ENCODE data around the gene PLP1. TPM values are rescaled to one million over a fixed set of nuclear protein-coding genes. Genes with fewer than 3 reads are reported as not detected.

Gene PLP1
- total and polyA plus RNA-seq, 2 experiments from 2014 or later: 36.9 to 66.9 TPM

GRCh38 chrX:103780336-103781061 is 3.9 kb downstream of the PLP1 start (continued):
- TF ChIP-seq, protein P1, sequence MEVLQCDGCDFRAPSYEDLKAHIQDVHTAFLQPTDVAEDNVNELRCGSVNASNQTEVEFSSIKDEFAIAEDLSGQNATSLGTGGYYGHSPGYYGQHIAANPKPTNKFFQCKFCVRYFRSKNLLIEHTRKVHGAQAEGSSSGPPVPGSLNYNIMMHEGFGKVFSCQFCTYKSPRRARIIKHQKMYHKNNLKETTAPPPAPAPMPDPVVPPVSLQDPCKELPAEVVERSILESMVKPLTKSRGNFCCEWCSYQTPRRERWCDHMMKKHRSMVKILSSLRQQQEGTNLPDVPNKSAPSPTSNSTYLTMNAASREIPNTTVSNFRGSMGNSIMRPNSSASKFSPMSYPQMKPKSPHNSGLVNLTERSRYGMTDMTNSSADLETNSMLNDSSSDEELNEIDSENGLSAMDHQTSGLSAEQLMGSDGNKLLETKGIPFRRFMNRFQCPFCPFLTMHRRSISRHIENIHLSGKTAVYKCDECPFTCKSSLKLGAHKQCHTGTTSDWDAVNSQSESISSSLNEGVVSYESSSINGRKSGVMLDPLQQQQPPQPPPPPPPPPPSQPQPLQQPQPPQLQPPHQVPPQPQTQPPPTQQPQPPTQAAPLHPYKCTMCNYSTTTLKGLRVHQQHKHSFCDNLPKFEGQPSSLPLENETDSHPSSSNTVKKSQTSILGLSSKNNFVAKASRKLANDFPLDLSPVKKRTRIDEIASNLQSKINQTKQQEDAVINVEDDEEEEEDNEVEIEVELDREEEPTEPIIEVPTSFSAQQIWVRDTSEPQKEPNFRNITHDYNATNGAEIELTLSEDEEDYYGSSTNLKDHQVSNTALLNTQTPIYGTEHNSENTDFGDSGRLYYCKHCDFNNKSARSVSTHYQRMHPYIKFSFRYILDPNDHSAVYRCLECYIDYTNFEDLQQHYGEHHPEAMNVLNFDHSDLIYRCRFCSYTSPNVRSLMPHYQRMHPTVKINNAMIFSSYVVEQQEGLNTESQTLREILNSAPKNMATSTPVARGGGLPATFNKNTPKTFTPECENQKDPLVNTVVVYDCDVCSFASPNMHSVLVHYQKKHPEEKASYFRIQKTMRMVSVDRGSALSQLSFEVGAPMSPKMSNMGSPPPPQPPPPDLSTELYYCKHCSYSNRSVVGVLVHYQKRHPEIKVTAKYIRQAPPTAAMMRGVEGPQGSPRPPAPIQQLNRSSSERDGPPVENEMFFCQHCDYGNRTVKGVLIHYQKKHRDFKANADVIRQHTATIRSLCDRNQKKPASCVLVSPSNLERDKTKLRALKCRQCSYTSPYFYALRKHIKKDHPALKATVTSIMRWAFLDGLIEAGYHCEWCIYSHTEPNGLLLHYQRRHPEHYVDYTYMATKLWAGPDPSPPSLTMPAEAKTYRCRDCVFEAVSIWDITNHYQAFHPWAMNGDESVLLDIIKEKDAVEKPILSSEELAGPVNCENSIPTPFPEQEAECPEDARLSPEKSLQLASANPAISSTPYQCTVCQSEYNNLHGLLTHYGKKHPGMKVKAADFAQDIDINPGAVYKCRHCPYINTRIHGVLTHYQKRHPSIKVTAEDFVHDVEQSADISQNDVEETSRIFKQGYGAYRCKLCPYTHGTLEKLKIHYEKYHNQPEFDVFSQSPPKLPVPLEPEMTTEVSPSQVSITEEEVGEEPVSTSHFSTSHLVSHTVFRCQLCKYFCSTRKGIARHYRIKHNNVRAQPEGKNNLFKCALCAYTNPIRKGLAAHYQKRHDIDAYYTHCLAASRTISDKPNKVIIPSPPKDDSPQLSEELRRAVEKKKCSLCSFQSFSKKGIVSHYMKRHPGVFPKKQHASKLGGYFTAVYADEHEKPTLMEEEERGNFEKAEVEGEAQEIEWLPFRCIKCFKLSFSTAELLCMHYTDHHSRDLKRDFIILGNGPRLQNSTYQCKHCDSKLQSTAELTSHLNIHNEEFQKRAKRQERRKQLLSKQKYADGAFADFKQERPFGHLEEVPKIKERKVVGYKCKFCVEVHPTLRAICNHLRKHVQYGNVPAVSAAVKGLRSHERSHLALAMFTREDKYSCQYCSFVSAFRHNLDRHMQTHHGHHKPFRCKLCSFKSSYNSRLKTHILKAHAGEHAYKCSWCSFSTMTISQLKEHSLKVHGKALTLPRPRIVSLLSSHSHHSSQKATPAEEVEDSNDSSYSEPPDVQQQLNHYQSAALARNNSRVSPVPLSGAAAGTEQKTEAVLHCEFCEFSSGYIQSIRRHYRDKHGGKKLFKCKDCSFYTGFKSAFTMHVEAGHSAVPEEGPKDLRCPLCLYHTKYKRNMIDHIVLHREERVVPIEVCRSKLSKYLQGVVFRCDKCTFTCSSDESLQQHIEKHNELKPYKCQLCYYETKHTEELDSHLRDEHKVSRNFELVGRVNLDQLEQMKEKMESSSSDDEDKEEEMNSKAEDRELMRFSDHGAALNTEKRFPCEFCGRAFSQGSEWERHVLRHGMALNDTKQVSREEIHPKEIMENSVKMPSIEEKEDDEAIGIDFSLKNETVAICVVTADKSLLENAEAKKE (CRISPR knock-in tag; IDR thresholded peaks at IDR 0.05): no peak
- no peak for TF ChIP-seq POLR2AphosphoS5 (IDR thresholded peaks at IDR 0.05; ENCODE audit: low read depth)
- no peak for TF ChIP-seq REST (IDR thresholded peaks at IDR 0.05; ENCODE audit: unreplicated experiment)
- TF ChIP-seq, protein P2, sequence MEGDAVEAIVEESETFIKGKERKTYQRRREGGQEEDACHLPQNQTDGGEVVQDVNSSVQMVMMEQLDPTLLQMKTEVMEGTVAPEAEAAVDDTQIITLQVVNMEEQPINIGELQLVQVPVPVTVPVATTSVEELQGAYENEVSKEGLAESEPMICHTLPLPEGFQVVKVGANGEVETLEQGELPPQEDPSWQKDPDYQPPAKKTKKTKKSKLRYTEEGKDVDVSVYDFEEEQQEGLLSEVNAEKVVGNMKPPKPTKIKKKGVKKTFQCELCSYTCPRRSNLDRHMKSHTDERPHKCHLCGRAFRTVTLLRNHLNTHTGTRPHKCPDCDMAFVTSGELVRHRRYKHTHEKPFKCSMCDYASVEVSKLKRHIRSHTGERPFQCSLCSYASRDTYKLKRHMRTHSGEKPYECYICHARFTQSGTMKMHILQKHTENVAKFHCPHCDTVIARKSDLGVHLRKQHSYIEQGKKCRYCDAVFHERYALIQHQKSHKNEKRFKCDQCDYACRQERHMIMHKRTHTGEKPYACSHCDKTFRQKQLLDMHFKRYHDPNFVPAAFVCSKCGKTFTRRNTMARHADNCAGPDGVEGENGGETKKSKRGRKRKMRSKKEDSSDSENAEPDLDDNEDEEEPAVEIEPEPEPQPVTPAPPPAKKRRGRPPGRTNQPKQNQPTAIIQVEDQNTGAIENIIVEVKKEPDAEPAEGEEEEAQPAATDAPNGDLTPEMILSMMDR (conservative IDR thresholded peaks at IDR 0.05; ENCODE audit: low read depth in 2 of 2): no peak
- TF ChIP-seq STAT1 (IDR thresholded peaks at IDR 0.05; ENCODE audit: unreplicated experiment): no peak
- TF ChIP-seq NANOG (IDR thresholded peaks at IDR 0.05; ENCODE audit: borderline replicate concordance): no peak
- TF ChIP-seq ETS1 (IDR thresholded peaks at IDR 0.05): no peak
